GM19468 (cell line): ENCODE measurements around the gene BRIP1.
"Not testable (repeated sequence)": the region's sequence is repeated elsewhere in the genome, so short reads cannot be mapped to it uniquely, and the experiment has no call there.

Experiments used
- ATAC-seq: cut with Tn5 transposase; IDR thresholded peaks from one replicate; pipeline ENCODE4 v1.9.1; 2021; ENCODE audit warnings: mild to moderate bottlenecking, moderate library complexity, moderate number of reproducible peaks; ENCODE audit not compliant: unreplicated experiment; ENCODE audit errors: extremely low read depth

The BRIP1 gene

DNA sequence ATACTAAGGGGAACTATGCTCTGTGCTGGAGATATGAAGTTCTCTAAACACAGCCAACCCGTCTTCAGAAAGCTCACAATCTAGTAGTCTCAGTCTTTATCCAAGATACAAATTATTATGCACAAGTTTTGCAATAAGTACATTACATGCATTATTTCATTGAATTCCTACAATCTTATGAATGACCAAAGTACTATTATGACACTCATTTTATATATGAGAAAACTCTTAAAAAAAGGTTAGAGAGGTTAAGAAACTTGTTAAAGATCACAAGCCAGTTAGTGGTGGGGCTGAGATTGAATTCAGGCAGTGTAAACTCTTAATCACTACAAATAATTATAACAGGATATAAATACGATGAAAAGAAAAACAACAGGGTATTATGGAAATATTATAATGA, 4.7 kb upstream of the BRIP1 start:
- ATAC-seq, result no peak

DNA sequence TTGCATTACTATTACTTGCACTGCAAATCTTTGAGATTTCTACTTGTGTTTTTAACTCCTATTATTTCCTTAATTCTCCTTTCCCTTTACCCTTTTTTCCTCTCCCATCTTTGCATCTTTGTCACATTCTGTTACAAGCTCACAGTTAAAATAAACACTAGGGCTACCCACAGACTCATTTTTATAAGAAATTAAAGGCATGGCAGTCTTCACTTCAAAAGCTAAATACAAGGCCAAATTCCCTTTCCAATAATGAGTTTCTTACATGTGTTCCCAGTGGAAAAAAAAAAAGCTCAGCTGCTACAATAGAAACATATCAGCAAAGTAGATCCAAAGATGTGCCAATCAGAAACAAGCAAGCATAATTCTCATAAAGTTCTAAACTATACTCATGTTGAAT, 3.7 kb upstream of the BRIP1 start:
- no peak for ATAC-seq

DNA sequence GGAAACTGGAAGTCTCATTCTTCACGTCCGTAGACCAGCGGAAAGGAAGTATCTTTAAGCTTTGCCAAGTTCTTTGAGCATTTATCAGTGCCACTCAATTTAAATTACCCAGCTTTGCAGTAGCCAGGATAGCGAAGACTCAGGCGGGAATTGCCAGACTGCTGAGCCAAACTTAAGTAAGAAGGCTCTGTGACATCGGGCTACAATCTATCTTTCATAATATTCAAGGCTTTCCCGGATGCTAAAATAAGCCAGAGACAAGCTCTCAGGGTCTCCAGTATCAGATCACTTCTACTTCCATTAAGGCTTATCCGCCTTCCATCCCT, 436 bp upstream of the BRIP1 start:
- ATAC-seq, result no peak

DNA sequence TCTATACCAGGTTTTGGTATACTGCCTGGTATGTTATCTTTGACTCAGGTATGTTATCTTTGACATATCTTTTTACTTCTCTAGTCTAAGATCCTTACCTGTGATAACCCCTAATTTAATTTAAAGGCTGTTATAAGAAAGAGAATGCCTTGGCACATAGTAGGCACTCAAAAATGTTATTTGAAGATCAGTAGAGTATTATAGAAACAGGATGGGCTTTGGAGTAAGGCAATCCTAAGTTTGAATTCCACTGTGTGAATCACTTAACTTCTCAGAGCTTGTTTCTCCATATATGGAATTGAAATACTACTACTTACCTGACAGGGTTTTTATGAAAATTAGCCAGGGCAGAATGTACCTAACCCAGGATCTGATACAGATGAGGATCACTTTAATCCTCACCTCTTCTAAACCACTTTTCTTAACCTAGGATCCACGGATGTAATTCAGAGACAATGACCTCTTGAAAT, 1.2 kb downstream of the BRIP1 start:
- ATAC-seq, result no peak

DNA sequence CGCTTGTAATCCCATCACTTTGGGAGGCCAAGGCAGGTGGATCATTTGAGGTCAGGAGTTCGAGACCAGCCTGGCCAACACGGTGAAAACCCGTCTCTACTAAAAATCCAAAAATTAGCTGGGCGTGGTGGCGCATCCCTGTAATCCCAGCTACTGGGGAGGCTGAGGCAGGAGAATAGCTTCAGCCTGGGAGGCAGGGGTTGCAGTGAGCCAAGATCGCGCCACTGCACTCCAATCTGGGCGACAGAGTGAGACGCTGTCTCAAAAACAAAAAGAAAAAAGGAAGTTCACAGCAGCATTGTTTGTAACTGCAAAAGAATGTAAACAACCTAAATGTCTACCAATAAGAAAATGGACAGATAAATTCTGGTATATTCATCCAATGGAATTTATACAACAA, 2.9 kb downstream of the BRIP1 start:
- ATAC-seq, result not testable (repeated sequence)

DNA sequence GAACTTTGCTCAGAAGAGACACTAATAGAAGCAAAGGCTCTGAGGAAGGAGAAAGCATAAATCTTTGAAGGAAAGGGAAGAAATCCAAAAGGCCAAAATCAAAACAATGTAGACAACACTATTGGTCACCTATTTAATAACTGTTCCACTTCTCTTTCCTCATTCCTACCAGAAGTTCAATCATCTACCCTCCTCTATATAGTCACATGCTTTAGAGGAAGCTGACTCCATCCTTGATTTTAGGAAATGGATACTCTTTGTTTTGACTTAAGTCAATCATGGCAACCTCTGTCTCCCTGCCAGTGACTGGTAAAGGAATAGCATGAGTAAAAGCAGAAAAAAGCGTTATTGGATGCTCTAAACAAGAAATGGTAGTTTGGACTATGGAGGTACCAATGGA, 7.3 kb downstream of the BRIP1 start:
- no peak for ATAC-seq

DNA sequence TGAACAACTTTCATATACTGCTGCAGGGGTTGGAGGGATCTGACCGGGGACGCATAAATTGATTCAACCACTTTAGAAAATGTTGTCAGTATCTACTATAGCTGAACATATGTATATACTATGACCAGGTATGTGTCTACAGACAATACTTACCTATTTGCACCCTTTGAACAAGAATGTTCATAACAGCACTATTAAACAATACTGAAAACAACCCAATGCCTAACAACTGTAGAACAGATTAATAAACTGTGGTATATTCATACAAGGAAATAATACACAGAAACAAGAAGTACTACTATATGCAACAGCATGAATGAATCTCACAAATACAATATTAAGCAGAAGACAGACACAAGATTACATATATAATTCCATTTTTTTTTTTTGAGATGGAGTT, 10.5 kb downstream of the BRIP1 start:
- no peak for ATAC-seq

DNA sequence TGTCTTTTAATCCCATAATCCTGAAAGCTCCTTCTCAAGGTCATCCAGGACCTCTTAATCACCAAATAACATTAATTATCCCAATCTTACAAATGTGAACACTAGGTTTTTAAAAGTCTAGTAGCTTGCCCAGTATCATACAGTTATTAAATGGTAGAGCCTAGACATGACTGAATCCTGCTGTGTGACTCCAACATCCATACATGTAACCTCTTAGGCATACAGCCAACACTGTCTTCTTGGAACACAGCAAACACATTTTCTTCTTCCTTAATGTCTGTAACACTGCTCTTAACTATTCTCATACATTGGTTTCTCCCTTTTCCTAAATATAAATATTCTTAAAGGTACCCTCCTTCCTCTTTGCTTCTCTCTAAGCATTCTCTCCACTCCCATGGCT, 13.7 kb downstream of the BRIP1 start:
- ATAC-seq, result no peak

DNA sequence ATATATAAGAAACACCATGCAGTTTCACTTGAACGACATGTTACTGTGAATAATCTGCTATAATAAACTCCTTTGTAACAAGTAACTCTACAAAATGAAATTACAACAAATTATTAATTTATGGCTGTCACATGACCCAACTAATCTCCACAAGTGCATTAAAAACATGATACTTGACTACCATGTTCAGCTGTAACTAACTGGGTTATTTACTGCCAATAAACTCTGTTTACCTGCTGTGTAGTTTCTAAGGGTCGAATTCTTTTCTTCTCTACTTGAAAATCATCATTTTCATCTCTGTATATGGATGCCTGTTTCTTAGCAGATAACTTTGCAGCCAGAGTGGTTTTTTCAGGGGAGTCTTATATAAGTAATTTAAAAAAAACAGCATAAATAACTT, 14.4 kb downstream of the BRIP1 start:
- no peak for ATAC-seq

DNA sequence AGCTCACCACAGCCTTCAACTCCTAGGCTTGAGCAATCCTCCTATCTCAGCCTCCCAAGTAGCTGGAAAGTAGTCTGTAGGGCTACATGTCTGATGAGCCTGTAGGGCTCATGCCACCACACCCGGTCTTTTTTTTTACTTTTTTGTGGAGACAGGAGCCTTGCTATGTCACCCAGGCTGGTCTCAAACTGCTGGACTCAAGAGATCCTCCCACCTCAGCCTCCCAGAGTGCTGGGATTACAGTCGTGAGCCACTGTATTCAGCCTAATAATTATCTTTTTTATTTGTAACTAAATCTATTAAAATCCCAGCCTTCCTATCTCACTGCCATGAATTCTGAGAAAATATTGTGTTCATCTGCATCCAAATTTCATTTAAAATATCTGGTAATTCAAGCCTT, 15.1 kb downstream of the BRIP1 start:
- ATAC-seq, result no peak

DNA sequence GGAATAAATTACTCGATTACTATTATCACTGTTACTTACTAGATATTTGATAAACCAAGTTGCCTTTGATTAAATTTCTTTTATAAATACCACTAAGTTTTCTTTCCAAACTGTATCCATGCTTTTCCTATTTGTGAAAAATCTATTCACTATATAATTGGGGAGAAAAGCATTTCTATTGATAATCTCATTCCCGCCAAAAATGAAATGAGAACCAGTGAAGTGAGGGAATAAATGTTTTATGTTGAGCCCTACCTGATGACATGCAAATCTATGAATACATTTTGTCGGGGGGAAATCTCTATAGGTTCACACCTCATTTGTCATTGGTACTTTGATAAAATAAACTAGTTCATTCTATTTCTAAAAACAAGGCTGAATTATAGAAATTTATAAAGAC, 15.7 kb downstream of the BRIP1 start:
- ATAC-seq, result no peak

DNA sequence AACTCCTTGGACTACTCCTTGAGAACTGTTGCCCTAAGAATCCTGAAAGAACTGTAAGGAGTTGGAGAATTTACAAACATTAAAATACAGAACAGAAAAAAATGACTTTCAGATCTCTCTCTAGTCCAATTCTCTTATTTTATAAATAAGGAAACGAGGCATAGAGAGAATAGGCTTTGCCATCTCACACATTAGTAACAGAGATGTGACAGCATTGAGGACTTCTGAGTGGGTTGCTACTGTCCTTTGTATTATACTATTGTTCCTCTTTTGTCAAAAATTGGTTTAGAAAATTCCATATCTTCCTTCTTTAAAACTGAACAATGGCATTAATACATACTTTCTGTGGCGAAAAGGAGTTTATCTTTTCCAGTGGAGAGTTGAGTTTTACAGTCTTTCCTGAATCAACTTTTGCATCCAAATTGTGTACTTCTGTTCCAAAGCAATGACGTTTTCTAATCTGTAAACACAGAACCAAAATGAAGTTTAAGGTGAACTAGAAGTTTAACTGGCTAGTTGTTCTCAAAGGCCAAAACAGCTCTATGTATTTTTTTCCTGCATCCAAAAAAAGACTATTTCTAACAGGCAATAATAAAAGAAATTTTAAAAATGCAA, 16.5 kb downstream of the BRIP1 start:
- no peak for ATAC-seq

DNA sequence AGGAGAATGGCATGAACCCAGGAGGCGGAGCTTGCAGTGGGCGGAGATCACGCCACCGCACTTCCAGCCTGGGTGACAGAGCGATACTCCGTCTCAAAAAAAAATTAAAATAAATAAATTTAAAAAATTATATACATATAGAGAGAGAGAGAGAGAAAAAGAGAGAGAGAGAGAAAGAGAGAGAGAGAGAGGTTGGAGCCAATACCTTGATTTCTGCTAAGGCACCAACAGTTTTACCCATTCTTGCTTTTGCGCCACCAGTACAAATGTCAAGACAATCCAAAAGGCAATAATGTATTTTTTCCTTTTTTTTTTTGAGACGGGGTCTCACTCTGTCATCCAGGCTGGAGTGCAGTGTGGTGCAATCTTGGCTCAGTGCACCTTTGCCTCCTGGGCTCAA, 17.2 kb downstream of the BRIP1 start:
- ATAC-seq, result no peak

DNA sequence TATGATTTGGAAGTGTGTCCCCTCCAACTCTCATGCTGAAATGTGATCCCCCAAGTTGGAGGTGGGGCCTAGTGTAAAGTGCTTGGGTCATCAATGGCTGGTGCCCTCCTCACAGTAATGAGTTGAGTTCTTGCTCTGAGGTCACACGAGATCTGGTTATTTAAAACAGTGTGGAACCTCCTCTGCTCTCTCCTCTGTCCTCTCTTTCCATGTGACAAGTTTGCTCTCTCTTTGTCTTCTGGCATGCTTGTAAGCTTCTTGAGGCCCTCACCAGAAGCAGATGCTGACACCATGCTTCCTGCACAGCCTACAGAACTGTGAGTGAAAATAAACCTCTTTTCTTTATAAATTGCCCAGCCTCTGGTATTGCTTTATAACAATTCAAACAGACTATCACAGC, 19.9 kb downstream of the BRIP1 start:
- ATAC-seq, result no peak

DNA sequence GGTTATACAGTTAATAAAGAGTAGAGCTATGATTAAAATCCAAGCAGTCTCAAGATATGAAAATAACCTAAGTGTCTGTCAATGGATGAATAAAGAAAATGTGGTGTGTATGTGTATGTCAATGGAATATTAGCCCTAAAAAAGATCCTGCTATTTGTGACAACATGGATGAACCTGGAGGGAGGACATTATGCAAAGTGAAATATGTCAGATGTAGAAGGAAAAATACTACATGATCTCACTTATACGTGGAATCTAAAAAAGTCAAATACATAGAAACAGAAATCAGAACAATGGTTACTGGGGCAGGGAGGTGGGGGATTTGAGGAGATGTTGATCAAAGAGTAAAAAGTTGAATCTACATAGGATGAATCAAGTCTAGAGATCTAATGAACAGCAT, 20.4 kb downstream of the BRIP1 start:
- ATAC-seq, result no peak

DNA sequence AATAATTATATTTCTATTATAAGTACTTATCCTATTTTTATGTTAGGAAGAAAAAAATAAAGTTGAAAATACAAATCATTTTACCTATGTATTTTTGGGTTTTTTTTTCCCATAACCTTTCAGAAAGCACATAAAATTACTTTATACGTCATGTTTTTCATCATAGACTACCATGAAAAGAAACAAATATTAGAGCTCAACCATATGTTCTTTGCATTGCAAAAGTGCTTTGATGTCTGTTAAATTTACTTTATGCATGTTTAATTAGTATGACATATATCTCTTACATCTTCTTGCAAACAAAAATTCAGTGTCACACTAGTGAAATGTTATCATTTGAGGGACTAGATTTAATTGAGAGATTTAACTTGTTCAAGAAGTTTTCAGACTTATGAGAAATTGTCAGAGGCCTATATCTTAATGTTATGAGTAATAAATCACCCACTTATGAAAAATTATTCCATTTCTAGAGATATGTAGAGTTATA, 24.0 kb downstream of the BRIP1 start:
- ATAC-seq, result no peak

DNA sequence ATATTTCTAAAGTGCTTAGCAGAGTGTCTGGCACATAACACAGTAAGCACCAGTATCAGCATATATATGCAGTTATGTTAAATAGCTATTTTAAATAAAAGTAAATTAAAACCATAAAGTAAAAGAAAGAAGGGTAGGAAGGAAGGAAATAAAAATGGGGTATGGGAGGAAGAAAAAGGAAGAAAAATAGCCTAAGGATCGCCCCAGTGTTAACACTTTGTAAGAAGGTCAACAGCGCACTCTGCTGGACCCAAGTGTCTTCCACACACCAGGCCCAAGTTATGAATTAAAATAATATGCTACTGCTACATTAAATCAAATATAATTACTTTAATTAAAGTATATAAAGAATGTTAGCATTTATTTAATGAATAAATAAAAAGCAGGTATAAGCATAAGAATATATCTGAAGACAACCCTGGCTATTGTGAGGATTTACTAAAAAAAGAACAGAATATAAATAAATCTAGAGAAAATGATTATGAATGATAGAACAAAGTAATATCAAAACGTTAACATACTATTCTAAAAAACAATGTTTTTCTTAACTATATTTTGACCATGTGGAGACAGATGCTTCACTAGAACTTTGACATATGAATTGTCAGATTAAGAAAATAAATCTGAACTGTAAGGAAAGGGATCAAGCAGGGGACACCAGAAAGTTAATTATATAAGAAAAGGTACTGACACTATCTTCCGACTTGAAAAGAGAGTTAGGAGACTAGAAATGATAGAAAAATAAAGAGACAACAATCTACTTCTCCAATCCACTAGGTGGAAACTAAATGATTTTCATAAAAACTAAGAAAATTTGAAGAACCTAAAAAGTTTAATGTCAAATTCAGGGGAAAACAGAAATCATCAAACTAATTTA, 25.9 kb downstream of the BRIP1 start:
- no peak for ATAC-seq

DNA sequence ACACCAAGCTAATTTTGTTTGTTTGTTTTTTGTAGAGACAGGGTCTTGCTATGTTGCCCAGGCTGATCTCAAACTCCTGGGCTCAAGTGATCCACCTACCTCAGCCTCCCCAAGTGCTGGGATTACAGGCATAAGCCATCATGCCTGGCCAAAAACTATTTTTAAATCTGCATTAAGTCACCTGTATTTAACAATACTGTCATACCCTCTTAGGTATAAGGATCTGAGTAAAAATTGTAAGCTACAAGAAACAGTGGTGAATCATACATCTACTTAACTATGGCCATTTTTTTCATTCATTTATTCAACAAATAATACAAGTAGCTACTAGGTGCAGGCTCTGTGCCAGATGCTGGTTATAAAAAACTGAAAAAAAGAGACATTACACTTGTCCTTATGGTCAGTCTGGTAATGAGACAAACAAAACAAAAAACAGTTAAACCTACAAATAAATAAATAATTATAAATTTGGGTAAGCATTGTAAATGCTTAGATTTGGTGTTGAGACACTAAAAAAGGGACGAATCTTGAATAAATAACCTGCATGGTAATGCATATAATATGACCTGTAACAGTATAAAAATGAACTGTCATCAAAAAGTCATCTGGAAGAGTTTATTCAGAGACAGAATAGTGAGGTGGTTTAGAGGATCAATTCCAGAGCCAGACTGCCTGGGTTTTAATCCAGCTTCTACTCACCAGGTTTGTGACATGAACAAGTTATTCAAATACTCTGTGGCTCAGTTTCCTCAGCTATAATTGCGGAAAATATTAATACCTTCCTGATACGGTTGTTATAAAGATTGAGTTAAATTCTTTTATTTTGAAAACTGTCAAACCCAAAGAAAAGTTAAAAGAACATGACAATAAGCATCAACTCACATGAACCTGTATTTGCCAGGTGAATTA, 26.8 kb downstream of the BRIP1 start:
- ATAC-seq, result no peak

DNA sequence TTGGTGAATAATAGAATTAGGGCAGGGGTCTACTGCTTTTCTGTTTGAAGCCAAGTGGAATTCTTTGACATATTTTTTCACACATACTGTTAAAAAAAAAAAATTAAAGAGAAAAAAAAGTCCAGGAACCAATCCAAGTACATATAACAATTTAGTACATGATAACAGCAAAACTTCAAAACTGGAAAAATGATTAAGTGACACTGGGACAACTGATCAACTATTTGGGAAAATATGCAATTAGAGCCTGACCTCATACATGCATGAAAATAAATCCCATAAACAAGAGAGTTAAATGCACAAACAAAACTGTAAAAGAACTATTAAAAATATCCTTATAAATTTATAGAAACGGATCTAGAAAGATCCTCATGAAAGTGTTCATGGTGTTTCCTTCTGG, 27.7 kb downstream of the BRIP1 start:
- no peak for ATAC-seq

DNA sequence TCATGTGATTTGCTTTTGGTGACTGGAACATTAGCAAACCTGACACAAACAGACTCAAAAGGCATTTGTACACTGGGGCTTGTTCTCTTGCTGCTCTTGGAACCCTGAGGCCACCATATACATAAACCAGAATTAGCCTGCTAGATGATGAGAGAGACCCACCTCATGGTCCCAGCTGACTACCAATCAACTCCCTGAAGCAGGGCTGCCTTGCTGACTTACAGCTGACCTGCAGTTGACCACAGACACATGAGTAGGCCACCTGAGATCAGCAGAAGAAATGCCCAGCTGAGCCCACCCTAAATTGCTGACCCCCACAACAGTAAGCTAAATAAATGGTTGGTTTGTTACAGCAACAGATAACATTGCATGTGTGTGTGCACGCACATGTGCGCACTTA, 28.7 kb downstream of the BRIP1 start:
- ATAC-seq, result no peak
